SK-N-SH treated with all-trans-retinoic acid at 6 μM for 48 hours (cell line): ENCODE data around the gene MNAT1.

ENCODE experiments used
- ARNTL ChIP-seq: fragments of 450-650 bp; formaldehyde crosslinking; IDR thresholded peaks from 2 replicates; pipeline ENCODE4 v1.5.0; 2020; ENCODE audit warnings: low read depth, mild to moderate bottlenecking, moderate library complexity, borderline replicate concordance
- CREB5 ChIP-seq: fragments of 250-450 bp; sonication (Bioruptor Pico); IDR thresholded peaks from 2 replicates; pipeline ENCODE4 v1.5.1; 2020; ENCODE audit warnings: low read depth, mild to moderate bottlenecking, moderate library complexity
- ESRRG ChIP-seq: fragments of 250-450 bp; sonication (Bioruptor Pico); IDR thresholded peaks from 2 replicates; pipeline ENCODE4 v1.6.1; 2021; ENCODE audit warnings: mild to moderate bottlenecking
- ISL1 ChIP-seq: fragments of 250-450 bp; sonication (Bioruptor Pico); IDR thresholded peaks from 2 replicates; pipeline ENCODE4 v2.1.2; 2022; ENCODE audit warnings: mild to moderate bottlenecking, moderate library complexity
- OSR1 ChIP-seq: fragments of 250-450 bp; sonication (Bioruptor Pico); IDR thresholded peaks from 2 replicates; pipeline ENCODE4 v1.8.0; 2022; ENCODE audit warnings: moderate library complexity, mild to moderate bottlenecking, inconsistent platforms
- PATZ1 ChIP-seq: fragments of 250-450 bp; sonication (Bioruptor Pico); IDR thresholded peaks from 2 replicates; pipeline ENCODE4 v1.8.0; 2020; ENCODE audit warnings: mild to moderate bottlenecking, moderate library complexity, borderline replicate concordance
- RARB ChIP-seq: fragments of 250-450 bp; sonication (Bioruptor Pico); IDR thresholded peaks from 2 replicates; pipeline ENCODE4 v1.8.0; 2021; ENCODE audit warnings: mild to moderate bottlenecking, moderate library complexity
- SNAI2 ChIP-seq: fragments of 250-450 bp; sonication (Bioruptor Pico); IDR thresholded peaks from 2 replicates; pipeline ENCODE4 v1.5.0; 2020; ENCODE audit warnings: mild to moderate bottlenecking, moderate library complexity
- ZFP3 ChIP-seq: fragments of 250-450 bp; sonication (Bioruptor Pico); IDR thresholded peaks from 2 replicates; pipeline ENCODE4 v1.5.0; 2020; ENCODE audit warnings: mild to moderate bottlenecking, moderate library complexity
- ZFP30 ChIP-seq: fragments of 450-650 bp; formaldehyde crosslinking; IDR thresholded peaks from 2 replicates; pipeline ENCODE4 v1.5.0; 2022; ENCODE audit warnings: mild to moderate bottlenecking, moderate library complexity
- TF ChIP-seq, protein P1 (sequence below): fragments of 250-450 bp; sonication (Bioruptor Pico); IDR thresholded peaks from 2 replicates; pipeline ENCODE4 v1.8.0; 2021; ENCODE audit warnings: low read depth, mild to moderate bottlenecking, moderate library complexity, borderline replicate concordance
- TF ChIP-seq, protein P2 (sequence below): fragments of 250-450 bp; sonication (Bioruptor Pico); IDR thresholded peaks from 2 replicates; pipeline ENCODE4 v1.5.0; 2020; ENCODE audit warnings: mild to moderate bottlenecking, moderate library complexity

GRCh38 chr14:60722107-60722356, 12.5 kb upstream of the MNAT1 start:
- TF ChIP-seq ZFP3 (CRISPR knock-in tag) (no peak), ESRRG (CRISPR knock-in tag) (no peak), CREB5 (CRISPR knock-in tag) (no peak), OSR1 (CRISPR knock-in tag) (no peak), ARNTL (no peak), ISL1 (CRISPR knock-in tag) (no peak), PATZ1 (CRISPR knock-in tag) (no peak), RARB (no peak), ZFP30 (CRISPR knock-in tag) (no peak), SNAI2 (CRISPR knock-in tag) (no peak)
- TF ChIP-seq, protein P1, sequence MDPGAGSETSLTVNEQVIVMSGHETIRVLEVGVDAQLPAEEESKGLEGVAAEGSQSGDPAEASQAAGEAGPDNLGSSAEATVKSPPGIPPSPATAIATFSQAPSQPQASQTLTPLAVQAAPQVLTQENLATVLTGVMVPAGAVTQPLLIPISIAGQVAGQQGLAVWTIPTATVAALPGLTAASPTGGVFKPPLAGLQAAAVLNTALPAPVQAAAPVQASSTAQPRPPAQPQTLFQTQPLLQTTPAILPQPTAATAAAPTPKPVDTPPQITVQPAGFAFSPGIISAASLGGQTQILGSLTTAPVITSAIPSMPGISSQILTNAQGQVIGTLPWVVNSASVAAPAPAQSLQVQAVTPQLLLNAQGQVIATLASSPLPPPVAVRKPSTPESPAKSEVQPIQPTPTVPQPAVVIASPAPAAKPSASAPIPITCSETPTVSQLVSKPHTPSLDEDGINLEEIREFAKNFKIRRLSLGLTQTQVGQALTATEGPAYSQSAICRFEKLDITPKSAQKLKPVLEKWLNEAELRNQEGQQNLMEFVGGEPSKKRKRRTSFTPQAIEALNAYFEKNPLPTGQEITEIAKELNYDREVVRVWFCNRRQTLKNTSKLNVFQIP (CRISPR knock-in tag) = no peak
- TF ChIP-seq, protein P2, sequence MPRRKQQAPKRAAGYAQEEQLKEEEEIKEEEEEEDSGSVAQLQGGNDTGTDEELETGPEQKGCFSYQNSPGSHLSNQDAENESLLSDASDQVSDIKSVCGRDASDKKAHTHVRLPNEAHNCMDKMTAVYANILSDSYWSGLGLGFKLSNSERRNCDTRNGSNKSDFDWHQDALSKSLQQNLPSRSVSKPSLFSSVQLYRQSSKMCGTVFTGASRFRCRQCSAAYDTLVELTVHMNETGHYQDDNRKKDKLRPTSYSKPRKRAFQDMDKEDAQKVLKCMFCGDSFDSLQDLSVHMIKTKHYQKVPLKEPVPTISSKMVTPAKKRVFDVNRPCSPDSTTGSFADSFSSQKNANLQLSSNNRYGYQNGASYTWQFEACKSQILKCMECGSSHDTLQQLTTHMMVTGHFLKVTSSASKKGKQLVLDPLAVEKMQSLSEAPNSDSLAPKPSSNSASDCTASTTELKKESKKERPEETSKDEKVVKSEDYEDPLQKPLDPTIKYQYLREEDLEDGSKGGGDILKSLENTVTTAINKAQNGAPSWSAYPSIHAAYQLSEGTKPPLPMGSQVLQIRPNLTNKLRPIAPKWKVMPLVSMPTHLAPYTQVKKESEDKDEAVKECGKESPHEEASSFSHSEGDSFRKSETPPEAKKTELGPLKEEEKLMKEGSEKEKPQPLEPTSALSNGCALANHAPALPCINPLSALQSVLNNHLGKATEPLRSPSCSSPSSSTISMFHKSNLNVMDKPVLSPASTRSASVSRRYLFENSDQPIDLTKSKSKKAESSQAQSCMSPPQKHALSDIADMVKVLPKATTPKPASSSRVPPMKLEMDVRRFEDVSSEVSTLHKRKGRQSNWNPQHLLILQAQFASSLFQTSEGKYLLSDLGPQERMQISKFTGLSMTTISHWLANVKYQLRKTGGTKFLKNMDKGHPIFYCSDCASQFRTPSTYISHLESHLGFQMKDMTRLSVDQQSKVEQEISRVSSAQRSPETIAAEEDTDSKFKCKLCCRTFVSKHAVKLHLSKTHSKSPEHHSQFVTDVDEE (CRISPR knock-in tag) = no peak
